NCI-H128 (cell line): Measurements from ENCODE around the gene CHD8.

Experiments used
- DNase-seq: peaks from one replicate; lab custom pipeline; 2025; ENCODE audit not compliant: unreplicated experiment; lab: John Stamatoyannopoulos, UW

Gene CHD8

GRCh38 chr14:21369949-21370679 lies 85.8 kb downstream of the CHD8 start:
- DNase-seq, result no peak

- no peak for DNase-seq
These were observed 88.3 kb downstream of the CHD8 start for GRCh38 chr14:21367582-21368144.

GRCh38 chr14:21356511-21356910 lies 99.4 kb downstream of the CHD8 start:
- no peak for DNase-seq

- DNase-seq, result no peak
These were observed 103.3 kb downstream of the CHD8 start for GRCh38 chr14:21352587-21352986.

- DNase-seq, result no peak
These were observed 105.4 kb downstream of the CHD8 start for GRCh38 chr14:21350539-21350938.

GRCh38 chr14:21347201-21347600 lies 108.7 kb downstream of the CHD8 start:
- DNase-seq, result no peak

GRCh38 chr14:21346532-21347135 lies 109.3 kb downstream of the CHD8 start:
- no peak for DNase-seq

GRCh38 chr14:21343035-21343794 lies 112.7 kb downstream of the CHD8 start:
- no peak for DNase-seq
